ENCODE data around the gene SCN2A. TPM values are rescaled to one million over a fixed set of nuclear protein-coding genes. Genes with fewer than 3 reads are reported as not detected.

SCN2A gene
- total and polyA plus RNA-seq, 11 donors, result 0.01 to 0.45 (median 0.05) TPM; not detected in 4

DNA sequence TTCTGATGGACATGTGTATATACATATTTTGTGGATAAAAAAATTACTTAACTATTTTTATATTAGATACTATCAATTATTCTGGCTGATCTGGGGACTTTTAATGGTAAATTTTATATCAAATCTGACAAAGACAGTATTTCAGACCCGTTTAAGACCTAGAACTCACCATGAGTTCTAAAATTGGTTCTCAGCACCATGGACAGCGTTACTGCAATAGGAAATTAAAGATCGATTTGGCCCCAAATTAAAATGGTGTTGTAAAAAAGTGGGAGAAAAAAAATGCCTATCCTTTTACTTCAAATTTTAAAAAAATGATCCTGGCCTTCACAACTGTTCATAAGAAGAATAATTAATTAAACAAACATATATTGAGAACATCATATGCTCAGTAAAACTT lies 919 bp upstream of the SCN2A start:
- TF ChIP-seq POLR2A (IDR thresholded peaks at IDR 0.05), result no peak
- TF ChIP-seq, protein P1, sequence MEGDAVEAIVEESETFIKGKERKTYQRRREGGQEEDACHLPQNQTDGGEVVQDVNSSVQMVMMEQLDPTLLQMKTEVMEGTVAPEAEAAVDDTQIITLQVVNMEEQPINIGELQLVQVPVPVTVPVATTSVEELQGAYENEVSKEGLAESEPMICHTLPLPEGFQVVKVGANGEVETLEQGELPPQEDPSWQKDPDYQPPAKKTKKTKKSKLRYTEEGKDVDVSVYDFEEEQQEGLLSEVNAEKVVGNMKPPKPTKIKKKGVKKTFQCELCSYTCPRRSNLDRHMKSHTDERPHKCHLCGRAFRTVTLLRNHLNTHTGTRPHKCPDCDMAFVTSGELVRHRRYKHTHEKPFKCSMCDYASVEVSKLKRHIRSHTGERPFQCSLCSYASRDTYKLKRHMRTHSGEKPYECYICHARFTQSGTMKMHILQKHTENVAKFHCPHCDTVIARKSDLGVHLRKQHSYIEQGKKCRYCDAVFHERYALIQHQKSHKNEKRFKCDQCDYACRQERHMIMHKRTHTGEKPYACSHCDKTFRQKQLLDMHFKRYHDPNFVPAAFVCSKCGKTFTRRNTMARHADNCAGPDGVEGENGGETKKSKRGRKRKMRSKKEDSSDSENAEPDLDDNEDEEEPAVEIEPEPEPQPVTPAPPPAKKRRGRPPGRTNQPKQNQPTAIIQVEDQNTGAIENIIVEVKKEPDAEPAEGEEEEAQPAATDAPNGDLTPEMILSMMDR (IDR thresholded peaks at IDR 0.05), result no peak
- intact Hi-C loops (cut with DNase I), result loop anchor here in 5 of 10 donors (2.0 to 5.0 kb wide), 2 partner anchors 54 to 55 kb away; no protein-coding TSS in a partner anchor
- H3K27me3 ChIP-seq, result peaks cover 0 to 4% (median 0%) of the 10 kb centered on the region in 9 donors
- ATAC-seq (no peak), DNase-seq (no peak)
- no peak overlapping the region for H3K4me3 ChIP-seq
- 6 to 12% (median 9%) methylated on average over 3 of the region's 3 CpGs for WGBS, 4 donors
- no peak overlapping the region for H3K27ac ChIP-seq
- no peaks in the 10 kb centered on the region for H3K4me1 ChIP-seq
- H3K36me3 ChIP-seq, result no peaks in the 10 kb centered on the region
- no peaks in the 10 kb centered on the region for H3K9me3 ChIP-seq

DNA sequence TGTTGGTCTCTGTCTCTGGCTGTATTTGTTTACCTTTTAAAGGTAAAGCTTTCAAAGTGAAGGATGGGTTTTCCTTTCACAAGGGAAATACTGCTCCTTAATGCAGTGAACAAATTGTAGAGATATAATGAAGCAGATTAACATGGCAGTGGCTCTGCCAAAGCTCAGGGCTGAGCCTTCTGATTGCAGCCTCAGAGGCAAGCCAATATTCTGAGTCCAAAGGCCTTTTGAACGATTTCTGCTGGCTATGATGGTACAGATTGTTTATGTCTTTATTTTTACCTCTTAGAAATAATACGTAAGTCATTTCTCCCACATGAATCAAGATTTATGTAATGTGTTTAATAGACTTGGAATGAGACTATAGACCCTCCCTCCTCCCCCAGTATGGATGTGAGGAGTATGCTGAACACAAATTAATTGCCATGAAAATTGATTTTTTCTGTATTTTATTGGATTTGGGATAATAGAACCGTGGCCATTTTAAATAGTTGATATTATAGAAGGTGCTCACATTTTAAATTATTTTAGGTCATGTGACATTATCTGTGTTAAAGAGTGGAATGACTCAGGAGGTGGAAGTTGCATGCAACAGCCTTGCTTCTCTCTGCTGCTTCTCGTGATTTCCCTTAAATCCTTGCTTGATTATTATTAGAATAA lies 772 bp downstream of the SCN2A start:
- ATAC-seq (no peak), DNase-seq (no peak)
- no peaks in the 10 kb centered on the region for H3K36me3 ChIP-seq
- no peak overlapping the region for H3K27ac ChIP-seq
- H3K4me3 ChIP-seq, result no peak overlapping the region
- WGBS, 4 donors, result 62 to 71% (median 68%) methylated on average over 4 of the region's 4 CpGs
- intact Hi-C loops (cut with DNase I), result loop anchor here (1.0 to 5.0 kb wide), 4 partner anchors 52 to 632 kb away; no protein-coding TSS in a partner anchor
- no peaks in the 10 kb centered on the region for H3K4me1 ChIP-seq
- H3K9me3 ChIP-seq, result no peaks in the 10 kb centered on the region
- H3K27me3 ChIP-seq, result peaks cover 0 to 4% (median 0%) of the 10 kb centered on the region in 9 donors
- TF ChIP-seq, protein P1 (IDR thresholded peaks at IDR 0.05), result no peak

DNA sequence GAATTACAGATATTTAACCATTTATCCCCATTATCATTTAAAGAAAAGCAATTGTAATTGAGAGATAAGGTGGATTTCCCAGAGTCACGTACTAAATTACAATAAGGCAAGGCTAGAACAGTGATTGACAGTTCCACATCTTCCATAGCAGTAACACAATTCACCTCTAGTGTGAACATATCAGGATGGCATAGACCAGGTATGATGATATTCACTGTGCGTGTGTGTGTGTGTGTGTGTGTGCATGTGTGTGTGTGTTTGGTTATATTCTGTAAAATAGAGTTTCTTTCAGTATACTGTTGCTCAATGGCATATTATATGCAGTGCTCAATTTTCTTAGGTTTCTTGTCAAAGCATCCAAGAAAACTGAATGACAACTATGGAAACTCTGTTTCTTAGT lies 1.7 kb downstream of the SCN2A start:
- Histone ChIP-seq H3K4me1 (no peaks in the 10 kb centered on the region), H3K27me3 (peaks cover 0 to 4% (median 0%) of the 10 kb centered on the region in 9 donors), H3K9me3 (no peaks in the 10 kb centered on the region), H3K4me3 (no peak overlapping the region), H3K36me3 (no peaks in the 10 kb centered on the region), H3K27ac (no peak overlapping the region)
- ATAC-seq, result no peak
- intact Hi-C loops (cut with DNase I), result loop anchor here in 5 of 10 donors (2.0 to 5.0 kb wide), 3 partner anchors 51 to 631 kb away; no protein-coding TSS in a partner anchor
- DNase-seq, result no peak
- WGBS, 4 donors, result 73 to 86% (median 77%) methylated on average over 2 of the region's 2 CpGs
- TF ChIP-seq, protein P1 (IDR thresholded peaks at IDR 0.05), result no peak
- TF ChIP-seq POLR2A (IDR thresholded peaks at IDR 0.05), result no peak

DNA sequence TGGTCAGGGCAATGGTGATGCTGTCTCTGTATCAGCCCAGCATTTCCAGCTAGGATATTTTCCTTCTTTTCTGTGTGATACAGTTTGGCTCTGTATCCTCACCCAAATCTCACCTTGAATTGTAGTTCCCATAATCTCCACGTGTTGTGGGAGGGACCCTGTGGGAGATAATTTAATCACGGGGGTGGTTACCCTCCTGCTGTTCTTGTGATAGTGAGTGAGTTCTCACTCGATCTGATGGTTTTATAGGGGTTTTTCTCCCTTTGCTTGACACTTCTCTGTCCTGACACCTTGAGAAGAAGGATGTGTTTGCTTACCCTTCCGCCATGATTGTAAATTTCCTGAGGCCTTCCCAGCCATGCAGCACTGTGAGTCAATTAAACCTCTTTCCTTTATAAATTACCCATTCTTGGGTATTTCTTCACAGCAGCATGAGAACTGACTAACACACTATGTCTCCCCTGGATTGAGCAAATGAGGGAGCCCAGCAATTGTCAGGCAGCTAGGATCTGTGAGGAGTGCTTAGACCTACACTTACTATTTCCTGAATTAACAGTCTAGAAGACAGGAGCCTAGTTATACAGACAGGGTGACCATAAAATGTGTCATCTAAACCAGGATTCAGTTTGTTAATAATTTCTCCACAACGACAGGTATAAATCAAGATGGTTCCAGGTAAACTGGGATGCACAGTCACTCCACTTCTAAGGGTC lies 6.0 kb downstream of the SCN2A start:
- Histone ChIP-seq H3K27ac (no peak overlapping the region), H3K27me3 (no peaks in the 10 kb centered on the region), H3K4me3 (no peak overlapping the region), H3K9me3 (no peaks in the 10 kb centered on the region), H3K36me3 (no peaks in the 10 kb centered on the region), H3K4me1 (peaks cover 0 to 5% (median 0%) of the 10 kb centered on the region in 12 donors)
- WGBS, 4 donors, result 33 to 41% (median 37%) methylated on average over 5 of the region's 5 CpGs
- intact Hi-C loops (cut with DNase I), result no loop called here
- TF ChIP-seq, protein P1 (IDR thresholded peaks at IDR 0.05), result no peak
- TF ChIP-seq POLR2A (IDR thresholded peaks at IDR 0.05), result no peak
- DNase-seq (no peak), ATAC-seq (no peak)
